ENCODE results near the gene CXCL12. TPM values are rescaled to one million over a fixed set of nuclear protein-coding genes. Genes with fewer than 3 reads are reported as not detected.

The CXCL12 gene
- total RNA-seq, 2 donors from 2014 or later: 6.9 to 19.6 TPM

- Histone ChIP-seq H3K4me3 (no peak overlapping the region), H3K9me3 (no peaks in the 10 kb centered on the region), H3K27ac (no peak overlapping the region), H3K27me3 (replicated peaks; ENCODE audit: insufficient read depth) (no peaks in the 10 kb centered on the region), H3K4me1 (replicated peaks) (peaks cover 4% of the 10 kb centered on the region), H3K36me3 (no peaks in the 10 kb centered on the region)
- DNase-seq (ENCODE audit: low spot score): no peak
- intact Hi-C loops (cut with DNase I): loop anchor here (5.0 to 10.0 kb wide), 2 partner anchors 69 to 574 kb away; partner anchors contain the start of gene RASSF4
- TF ChIP-seq CTCF (IDR thresholded peaks at IDR 0.05): no peak
- no peak for TF ChIP-seq POLR2AphosphoS5 (IDR thresholded peaks at IDR 0.05)
- TF ChIP-seq POLR2A (IDR thresholded peaks at IDR 0.05): no peak
- WGBS: 76% methylated on average over 8 of the region's 8 CpGs
Observed at GRCh38 chr10:44380829-44381600, 3.9 kb downstream of the CXCL12 start.

- DNase-seq (ENCODE audit: low spot score): no peak
Observed at GRCh38 chr10:44379907-44380306, 5.0 kb downstream of the CXCL12 start.

GRCh38 chr10:44378626-44379025 lies 6.3 kb downstream of the CXCL12 start:
- Histone ChIP-seq H3K9me3 (no peaks in the 10 kb centered on the region), H3K27ac (no peak overlapping the region), H3K27me3 (replicated peaks; ENCODE audit: insufficient read depth) (no peaks in the 10 kb centered on the region), H3K36me3 (no peaks in the 10 kb centered on the region), H3K4me1 (replicated peaks) (no peaks in the 10 kb centered on the region), H3K4me3 (no peak overlapping the region)
- no peak for TF ChIP-seq POLR2A (IDR thresholded peaks at IDR 0.05)
- no peak for TF ChIP-seq CTCF (IDR thresholded peaks at IDR 0.05)
- TF ChIP-seq POLR2AphosphoS5 (IDR thresholded peaks at IDR 0.05): no peak
- intact Hi-C loops (cut with DNase I): no loop called here
- WGBS: 94% methylated on average over 14 of the region's 14 CpGs
- no peak for DNase-seq (ENCODE audit: low spot score)

More at GRCh38 chr10:44379907-44380306, 5.0 kb downstream of the CXCL12 start:
- no peaks in the 10 kb centered on the region for H3K9me3 ChIP-seq
- no peak overlapping the region for H3K4me3 ChIP-seq
- 83% methylated on average over 4 of the region's 4 CpGs for WGBS
- peaks cover 4% of the 10 kb centered on the region for H3K4me1 ChIP-seq (replicated peaks)
- intact Hi-C loops (cut with DNase I): loop anchor here (5.0 to 10.0 kb wide), 2 partner anchors 68 to 575 kb away; partner anchors contain the start of gene RASSF4
- no peaks in the 10 kb centered on the region for H3K36me3 ChIP-seq
- H3K27me3 ChIP-seq (replicated peaks; ENCODE audit: insufficient read depth): no peaks in the 10 kb centered on the region
- TF ChIP-seq CTCF (IDR thresholded peaks at IDR 0.05) (no peak), POLR2A (IDR thresholded peaks at IDR 0.05) (no peak), POLR2AphosphoS5 (IDR thresholded peaks at IDR 0.05) (no peak)
- H3K27ac ChIP-seq: no peak overlapping the region

GRCh38 chr10:44377651-44378310 lies 7.1 kb downstream of the CXCL12 start:
- Histone ChIP-seq H3K27ac (no peak overlapping the region), H3K27me3 (replicated peaks; ENCODE audit: insufficient read depth) (no peaks in the 10 kb centered on the region), H3K4me1 (replicated peaks) (no peaks in the 10 kb centered on the region), H3K4me3 (no peak overlapping the region), H3K9me3 (no peaks in the 10 kb centered on the region), H3K36me3 (no peaks in the 10 kb centered on the region)
- 94% methylated on average over 16 of the region's 16 CpGs for WGBS
- no peak for TF ChIP-seq CTCF (IDR thresholded peaks at IDR 0.05)
- TF ChIP-seq POLR2AphosphoS5 (IDR thresholded peaks at IDR 0.05): no peak
- DNase-seq (ENCODE audit: low spot score): no peak
- intact Hi-C loops (cut with DNase I): no loop called here

Measured in prostate gland (tissue), 2 donors.